NCI-H187 (cell line): ENCODE measurements around the gene DENND1B.

Source experiments
- DNase-seq, 2 experiments: peaks; one replicate each; lab custom pipeline; 2025; lab: John Stamatoyannopoulos, UW

DENND1B gene

GRCh38 chr1:197775282-197776262, at the start of gene DENND1B:
Gene DENND1B (minus strand): TSS chr1:197775480. CDS start chr1:197775155, 325 bp downstream.
- DNase-seq: peak; percentile 8 to 59

GRCh38 chr1:197814306-197814705, 39.0 kb upstream of the DENND1B start:
- no peak for DNase-seq

- DNase-seq: no peak
These were observed 38.5 kb upstream of the DENND1B start for GRCh38 chr1:197813741-197814140.

- no peak for DNase-seq
These were observed 36.5 kb upstream of the DENND1B start for GRCh38 chr1:197811769-197812168.

GRCh38 chr1:197810812-197811211, 35.5 kb upstream of the DENND1B start:
- DNase-seq: no peak

- DNase-seq: no peak
These were observed 33.6 kb upstream of the DENND1B start for GRCh38 chr1:197808880-197809279.

- DNase-seq: no peak
These were observed 32.6 kb upstream of the DENND1B start for GRCh38 chr1:197807739-197808453.

GRCh38 chr1:197807216-197807615, 31.9 kb upstream of the DENND1B start:
- no peak for DNase-seq

- DNase-seq: no peak
These were observed 31.4 kb upstream of the DENND1B start for GRCh38 chr1:197806718-197807117.

- DNase-seq: no peak
These were observed 26.4 kb upstream of the DENND1B start for GRCh38 chr1:197801684-197802083.

- no peak for DNase-seq
These were observed 25.8 kb upstream of the DENND1B start for GRCh38 chr1:197801111-197801482.

- no peak for DNase-seq
These were observed 25.3 kb upstream of the DENND1B start for GRCh38 chr1:197800379-197801110.

GRCh38 chr1:197799271-197799670, 24.0 kb upstream of the DENND1B start:
- DNase-seq: no peak

- DNase-seq: no peak
These were observed 23.2 kb upstream of the DENND1B start for GRCh38 chr1:197798492-197798891.

GRCh38 chr1:197797010-197797409, 21.7 kb upstream of the DENND1B start:
- no peak for DNase-seq

- no peak for DNase-seq
These were observed 13.8 kb upstream of the DENND1B start for GRCh38 chr1:197788741-197789739.

- no peak for DNase-seq
These were observed 12.6 kb upstream of the DENND1B start for GRCh38 chr1:197787623-197788536.

- no peak for DNase-seq
These were observed 11.8 kb upstream of the DENND1B start for GRCh38 chr1:197787056-197787455.

- DNase-seq: no peak
These were observed 11.0 kb upstream of the DENND1B start for GRCh38 chr1:197786280-197786679.

- DNase-seq: no peak
These were observed 8.2 kb upstream of the DENND1B start for GRCh38 chr1:197783510-197783948.
